HG03196 (cell line): ENCODE results near the gene DCLRE1B.
"Not testable (repeated sequence)": the region's sequence is repeated elsewhere in the genome, so short reads cannot be mapped to it uniquely, and the experiment has no call there.

Experiments used
- ATAC-seq: cut with Tn5 transposase; IDR thresholded peaks from one replicate; pipeline ENCODE4 v1.9.1; 2021; ENCODE audit not compliant: unreplicated experiment

The DCLRE1B gene

GRCh38 chr1:113946112-113946511, 41.0 kb downstream of the DCLRE1B start:
- ATAC-seq = no peak

- ATAC-seq = no peak
These were observed 41.7 kb downstream of the DCLRE1B start for GRCh38 chr1:113946678-113947387.

GRCh38 chr1:113947388-113948107, 42.4 kb downstream of the DCLRE1B start:
- ATAC-seq = no peak

GRCh38 chr1:113948151-113948550, 43.0 kb downstream of the DCLRE1B start:
- not testable (repeated sequence) for ATAC-seq

- ATAC-seq = no peak
These were observed 43.9 kb downstream of the DCLRE1B start for GRCh38 chr1:113949007-113949406.

- no peak for ATAC-seq
These were observed 45.8 kb downstream of the DCLRE1B start for GRCh38 chr1:113950908-113951307.

GRCh38 chr1:113951719-113952118, 46.6 kb downstream of the DCLRE1B start:
- no peak for ATAC-seq

GRCh38 chr1:113957984-113958383, 52.9 kb downstream of the DCLRE1B start:
- no peak for ATAC-seq

- ATAC-seq = no peak
These were observed 53.6 kb downstream of the DCLRE1B start for GRCh38 chr1:113958691-113959090.

- ATAC-seq = no peak
These were observed 58.3 kb downstream of the DCLRE1B start for GRCh38 chr1:113963281-113963906.
